Embryonic facial prominence (tissue), 1 donor: Measurements from ENCODE around the gene ECT2.
"Not testable (repeated sequence)": the region's sequence is repeated elsewhere in the genome, so short reads cannot be mapped to it uniquely, and the experiment has no call there.

Experiments used
- DNase-seq: peaks from one replicate; pipeline ENCODE4 v3.0.0-alpha.2; 2016; ENCODE audit errors: extremely low spot score

ECT2 gene, protein sequence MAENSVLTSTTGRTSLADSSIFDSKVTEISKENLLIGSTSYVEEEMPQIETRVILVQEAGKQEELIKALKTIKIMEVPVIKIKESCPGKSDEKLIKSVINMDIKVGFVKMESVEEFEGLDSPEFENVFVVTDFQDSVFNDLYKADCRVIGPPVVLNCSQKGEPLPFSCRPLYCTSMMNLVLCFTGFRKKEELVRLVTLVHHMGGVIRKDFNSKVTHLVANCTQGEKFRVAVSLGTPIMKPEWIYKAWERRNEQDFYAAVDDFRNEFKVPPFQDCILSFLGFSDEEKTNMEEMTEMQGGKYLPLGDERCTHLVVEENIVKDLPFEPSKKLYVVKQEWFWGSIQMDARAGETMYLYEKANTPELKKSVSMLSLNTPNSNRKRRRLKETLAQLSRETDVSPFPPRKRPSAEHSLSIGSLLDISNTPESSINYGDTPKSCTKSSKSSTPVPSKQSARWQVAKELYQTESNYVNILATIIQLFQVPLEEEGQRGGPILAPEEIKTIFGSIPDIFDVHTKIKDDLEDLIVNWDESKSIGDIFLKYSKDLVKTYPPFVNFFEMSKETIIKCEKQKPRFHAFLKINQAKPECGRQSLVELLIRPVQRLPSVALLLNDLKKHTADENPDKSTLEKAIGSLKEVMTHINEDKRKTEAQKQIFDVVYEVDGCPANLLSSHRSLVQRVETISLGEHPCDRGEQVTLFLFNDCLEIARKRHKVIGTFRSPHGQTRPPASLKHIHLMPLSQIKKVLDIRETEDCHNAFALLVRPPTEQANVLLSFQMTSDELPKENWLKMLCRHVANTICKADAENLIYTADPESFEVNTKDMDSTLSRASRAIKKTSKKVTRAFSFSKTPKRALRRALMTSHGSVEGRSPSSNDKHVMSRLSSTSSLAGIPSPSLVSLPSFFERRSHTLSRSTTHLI

DNA sequence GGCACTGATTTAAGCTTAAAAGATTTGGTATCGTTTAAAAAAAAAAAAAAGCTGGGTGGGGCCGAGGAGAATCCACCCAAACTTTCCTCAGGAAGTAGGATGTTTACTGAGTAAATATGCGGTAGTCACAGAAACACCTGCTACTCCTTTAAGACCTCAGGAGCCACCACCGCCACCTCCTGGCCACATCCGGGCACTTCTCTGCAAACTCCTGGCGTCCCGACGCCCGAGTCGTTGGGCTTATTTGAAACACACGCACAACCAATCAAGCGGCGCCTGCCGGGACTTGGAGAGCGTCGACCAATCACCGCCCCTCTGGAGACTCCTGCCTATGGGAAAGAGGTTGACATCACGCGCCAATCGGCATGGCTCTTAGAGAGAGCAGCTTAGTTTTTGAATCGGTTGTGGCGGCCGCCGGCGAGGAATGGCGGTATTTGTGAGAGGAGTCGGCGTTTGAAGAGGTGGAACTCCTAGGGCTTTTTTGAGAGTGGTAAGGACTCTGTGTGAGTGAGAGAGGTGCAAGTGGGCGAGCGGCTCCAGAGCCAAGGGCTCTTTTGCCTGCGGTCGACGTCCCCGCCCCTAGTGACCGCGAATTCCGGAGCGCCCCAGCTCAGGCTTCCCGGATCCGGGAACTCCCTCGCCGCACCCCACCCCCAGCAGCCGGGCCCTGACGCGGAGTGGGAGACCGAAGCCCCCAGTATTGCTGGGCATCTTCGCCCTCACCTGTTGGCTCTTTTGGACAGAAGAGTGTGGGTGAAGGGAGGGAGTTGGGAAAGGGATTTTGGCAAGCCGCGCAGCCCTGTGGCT, at the start of gene ECT2:
ECT2 (plus strand) TSS at position 359 of the 807 bp plus-strand sequence. CDS start 3,805 bp downstream, outside the sequence.
- peak; percentile 98 for DNase-seq

DNA sequence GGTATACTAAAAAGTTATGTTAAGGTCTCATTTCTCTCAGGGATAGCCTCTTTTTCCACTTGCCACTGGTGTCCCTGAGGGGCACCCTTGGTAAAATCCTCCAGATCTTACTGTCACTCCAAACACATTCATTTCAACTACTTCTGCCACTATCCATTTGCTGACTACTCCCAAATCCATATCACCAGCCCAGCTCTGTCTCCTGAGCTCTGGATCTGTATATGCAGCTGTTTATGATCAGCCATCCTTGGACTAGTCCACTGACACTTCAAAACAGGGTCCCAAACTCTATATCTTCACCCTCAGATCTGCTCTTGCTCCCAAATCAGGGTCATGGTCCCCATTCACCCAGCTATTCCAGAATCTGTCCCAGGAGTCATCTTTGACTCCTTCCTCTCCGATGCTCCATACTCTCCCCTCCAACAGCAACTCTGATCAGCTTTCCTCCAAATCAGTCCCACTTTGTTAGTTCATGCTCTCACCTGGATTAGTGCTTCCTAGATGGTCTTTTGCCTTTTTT, 49.5 kb upstream of the ECT2 start:
- DNase-seq, result no peak

DNA sequence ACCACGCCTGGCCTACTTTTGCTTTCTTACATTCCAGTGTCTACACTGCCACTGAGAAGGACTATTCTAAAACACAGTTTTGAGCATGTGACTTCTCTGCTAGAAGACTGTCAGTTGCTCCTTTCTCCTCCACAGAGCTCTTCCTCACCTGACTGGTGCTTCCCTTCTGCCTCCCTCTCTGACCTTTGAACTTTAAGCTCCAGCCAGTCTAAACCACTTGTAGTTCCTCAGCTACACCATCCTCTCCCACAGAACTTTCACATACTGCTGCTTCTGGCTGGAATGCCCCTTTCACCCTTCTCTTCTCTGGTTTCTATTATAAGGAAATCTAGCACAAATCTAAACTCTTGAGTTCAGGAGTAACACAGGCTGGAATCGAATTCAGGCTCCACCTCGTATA, 48.8 kb upstream of the ECT2 start:
- no peak for DNase-seq

DNA sequence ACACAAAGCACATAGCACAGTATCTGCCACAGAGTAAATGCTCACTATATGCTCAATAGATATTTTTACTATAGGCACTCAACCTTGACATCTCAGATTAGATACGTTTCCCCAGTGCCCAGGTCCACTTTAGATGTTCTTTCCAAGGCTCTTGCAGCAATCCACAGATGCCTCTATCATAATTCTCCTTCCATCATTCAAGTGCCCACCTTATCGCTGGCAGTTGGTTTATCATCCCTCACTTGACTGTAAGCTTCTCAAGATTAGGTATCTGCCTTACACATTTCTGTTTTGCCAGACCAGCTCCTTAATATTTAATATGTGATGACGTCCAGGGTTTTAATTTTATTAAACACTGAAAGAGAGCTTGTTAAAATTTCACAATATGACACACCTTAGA, 48.3 kb upstream of the ECT2 start:
- DNase-seq, result no peak

DNA sequence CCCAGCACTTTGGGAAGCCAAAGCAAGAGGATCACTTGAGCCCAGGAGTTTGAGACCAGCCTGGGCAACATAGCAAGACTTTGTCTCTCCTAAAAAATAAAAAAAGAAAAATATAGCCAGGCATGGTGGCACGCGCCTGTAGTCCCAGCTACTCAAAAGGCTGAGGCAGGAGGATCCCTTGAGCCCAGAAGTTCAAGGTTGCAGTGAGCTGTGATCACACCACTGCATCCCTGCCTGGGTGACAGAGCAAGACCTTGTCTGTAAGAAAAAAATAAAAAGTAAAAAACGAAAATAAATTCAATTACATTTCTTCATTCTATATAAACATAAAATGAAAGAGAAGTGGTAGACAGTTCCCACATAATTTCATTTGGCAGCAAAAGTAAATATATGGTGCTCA, 47.8 kb upstream of the ECT2 start:
- not testable (repeated sequence) for DNase-seq

DNA sequence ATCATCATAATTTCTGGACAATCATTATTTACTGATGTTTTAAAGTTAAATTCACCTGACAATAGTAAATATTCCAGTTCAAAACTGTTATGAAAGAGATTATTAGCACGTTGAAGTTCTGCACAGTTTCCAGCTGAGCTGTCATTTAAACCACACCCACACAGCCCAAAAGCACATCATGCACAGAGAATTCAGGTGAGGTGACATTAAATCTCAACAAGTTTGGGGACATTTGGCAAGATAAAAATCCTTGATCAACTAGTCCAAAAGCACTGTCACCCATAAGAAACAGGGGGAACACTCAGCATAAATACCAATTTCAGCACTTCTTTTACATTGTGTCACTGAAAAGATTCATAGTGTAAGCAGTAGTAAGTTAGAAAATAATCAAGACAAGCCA, 46.5 kb upstream of the ECT2 start:
- no peak for DNase-seq

DNA sequence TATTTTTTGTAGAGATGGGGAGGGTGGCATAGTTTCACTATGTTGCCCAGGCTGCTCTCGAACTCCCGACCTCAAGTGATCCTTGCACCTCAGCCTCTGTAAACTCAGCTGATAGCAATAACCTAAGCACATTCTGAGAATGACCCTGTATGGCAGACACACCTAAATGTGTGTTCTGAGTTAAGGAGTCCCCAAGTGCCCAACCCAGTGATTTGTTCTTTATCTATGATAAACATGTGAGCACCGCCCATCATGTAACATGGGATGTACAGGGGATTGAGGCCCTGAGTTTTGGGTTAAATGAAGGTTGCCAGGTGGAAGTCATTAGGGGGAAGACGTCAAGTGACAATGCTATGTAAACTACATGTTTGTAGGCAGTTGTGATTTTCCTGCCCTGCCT, 45.4 kb upstream of the ECT2 start:
- DNase-seq, result no peak

DNA sequence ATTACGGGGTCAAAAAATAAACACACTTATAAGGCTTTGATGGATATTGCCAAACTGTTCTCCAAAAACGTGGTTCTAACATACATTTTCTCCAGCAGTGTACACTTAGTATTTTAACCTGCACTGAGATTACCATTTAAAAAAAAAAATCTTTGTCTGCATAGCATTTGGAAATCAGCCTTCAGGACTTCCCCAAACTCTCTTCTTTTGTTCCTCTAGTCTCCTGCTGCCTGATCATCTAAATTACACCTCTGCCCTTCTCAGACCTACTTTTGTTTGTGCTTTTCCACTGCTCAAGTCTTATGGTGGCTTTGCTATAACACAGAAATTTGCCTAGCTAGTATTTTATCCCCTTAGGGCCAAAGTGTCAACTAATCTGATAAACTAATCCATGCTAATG, 43.5 kb upstream of the ECT2 start:
- no peak for DNase-seq

DNA sequence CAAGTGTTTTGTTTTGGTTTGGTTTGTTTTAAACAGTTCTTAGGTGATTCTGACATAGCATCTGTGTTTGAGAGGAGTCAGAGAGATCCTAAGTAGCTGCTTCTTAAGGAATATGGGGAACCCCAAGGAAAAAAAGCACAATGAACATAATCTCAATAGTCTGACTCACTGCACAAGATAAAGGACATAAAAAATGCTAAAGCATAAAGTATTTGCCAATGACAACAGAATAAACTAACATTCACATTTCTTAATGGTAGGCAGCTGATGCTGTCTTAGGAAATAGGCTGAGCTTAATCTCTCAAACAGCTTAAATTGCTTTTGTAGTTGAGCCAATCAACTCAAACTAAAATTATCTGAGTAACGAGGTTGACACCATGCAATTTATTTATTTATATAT, 42.6 kb upstream of the ECT2 start:
- DNase-seq, result no peak

DNA sequence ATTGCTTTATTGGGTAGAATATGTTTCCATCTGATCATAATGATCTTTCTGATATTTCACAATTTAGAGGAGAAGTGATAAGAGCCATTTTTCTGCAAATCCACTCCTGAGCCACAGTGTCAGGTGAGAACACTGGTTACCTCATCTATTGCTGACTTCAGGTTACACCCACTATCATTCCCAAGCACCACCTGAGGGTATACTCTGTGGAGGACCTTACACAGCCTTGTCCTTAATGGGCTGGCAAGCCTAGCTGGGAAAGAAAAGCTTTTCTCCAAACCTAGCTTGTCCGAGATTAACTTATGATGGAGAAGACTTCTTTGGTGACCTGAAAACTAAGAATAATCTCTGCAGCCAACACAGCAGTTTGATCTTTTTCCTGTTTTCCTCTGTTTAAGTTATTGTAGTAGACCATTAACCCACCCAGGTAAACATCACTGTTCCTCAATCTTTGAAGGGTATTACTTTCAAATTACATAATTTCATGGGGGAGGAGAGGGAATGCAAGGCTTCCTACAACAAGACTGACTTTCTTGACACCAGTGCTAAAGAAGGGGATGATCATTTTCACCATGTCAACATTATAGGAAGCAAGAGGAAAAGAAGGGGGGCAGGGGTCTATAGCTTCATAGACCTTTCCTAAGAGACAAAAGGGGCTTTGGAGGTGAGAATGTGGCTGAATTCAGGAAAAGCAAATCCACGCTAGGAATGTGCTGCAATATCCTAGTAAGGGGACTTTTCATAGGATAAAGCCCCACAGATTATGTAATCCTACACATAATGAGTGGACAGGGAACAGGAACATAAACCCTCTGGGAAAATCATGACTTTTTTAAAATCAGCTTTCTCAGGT, 41.4 kb upstream of the ECT2 start:
- no peak for DNase-seq

DNA sequence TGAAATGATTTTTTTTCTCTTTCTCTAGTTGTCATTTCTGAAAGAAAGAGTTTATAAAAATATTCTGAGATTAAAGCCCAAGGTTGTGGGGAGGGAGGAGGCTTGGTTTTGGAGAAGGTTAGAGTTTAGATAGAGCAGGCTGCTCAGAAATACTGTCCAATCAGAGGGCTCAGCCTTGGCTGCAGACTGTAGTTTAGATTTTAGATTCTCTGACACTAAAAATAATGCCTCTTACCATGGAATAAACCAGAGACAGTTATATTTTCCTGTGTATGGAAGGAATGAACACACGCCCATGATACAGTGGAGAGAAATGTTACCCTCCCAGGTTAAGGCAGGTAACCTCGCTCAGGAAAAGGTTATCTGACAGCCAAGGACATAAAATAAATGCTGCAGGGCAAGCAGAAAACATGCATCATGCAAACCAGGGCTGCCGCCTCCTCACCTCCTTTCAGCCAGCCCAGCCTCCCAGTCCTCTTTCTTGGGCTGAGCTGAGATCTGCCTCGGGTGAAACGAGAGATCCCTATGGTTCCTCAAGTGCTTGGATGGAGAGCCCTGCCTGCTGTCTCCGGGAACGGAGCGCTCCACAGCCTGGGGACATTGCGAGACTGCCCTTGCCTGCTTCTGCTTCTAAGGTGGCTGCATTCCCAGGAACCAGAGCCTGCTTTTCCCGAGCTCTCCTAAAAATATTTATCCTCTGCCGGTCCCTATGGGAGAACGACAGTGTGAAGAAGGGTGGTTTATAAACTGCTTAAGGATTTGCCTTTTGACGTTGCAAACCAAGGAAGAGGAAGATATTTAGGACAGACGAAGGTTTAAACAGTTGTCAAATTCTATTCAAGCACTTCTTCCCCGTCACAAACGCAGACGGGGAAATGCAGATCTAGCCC, 40.5 kb upstream of the ECT2 start:
- no peak for DNase-seq

DNA sequence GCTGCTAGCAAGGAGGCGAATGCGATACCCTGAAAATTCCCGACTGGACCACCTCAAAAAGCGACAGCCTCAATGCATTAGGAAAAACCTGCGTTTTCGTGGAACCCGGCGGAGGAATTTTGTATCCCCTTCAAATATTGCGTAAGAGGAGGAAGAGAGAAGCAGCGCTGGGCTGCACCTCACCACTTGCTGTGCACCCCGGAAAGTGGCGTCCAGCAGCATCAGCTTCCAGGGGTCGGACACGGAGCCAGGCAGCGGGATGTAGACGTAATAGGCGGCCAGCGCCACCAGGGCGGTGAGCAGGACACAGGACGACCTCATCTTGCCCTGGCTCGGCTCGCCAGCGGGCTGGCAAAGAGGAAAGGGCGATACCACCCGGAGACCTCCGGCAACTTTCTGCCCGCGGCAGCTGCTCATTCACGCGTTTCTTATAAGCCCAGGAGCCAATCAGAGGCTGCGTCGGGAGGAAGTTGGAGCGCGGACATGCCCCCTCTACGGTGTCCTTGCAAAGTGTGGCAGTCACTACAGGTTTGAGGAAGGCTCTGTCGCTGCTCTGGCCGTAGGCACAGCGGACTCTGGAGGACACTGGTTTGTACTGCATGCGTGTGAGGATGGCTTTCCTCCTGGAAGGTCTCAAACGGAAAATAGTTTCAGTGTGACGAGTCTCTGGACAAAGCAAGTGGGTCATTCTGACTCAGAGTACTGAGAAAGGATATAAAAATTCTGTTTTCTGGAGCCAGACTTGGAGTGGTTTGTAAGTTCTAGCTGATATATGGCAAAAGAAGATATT, 39.7 kb upstream of the ECT2 start, which contains the start of gene NCEH1:
NCEH1 (minus strand) TSS at position 404 of the 790 bp plus-strand sequence; CDS start at position 321, 83 bp downstream.
- DNase-seq, result peak; percentile 77

DNA sequence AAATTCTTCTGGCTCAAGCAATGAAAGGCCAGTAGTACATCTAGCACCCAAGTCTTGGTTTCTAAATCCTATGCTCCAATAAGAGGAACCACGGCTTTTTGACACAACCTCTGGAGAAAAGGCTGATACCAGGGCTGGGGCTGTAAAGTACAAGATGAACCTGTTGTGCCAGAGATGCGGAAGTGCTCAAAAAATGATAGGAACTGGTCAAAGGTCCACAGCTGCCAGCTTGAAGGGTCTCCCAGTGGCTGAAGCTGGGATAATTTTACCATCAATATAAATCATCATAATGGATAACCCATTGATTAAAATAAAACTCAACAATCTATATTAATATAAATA, 39.1 kb upstream of the ECT2 start:
- DNase-seq, result no peak

DNA sequence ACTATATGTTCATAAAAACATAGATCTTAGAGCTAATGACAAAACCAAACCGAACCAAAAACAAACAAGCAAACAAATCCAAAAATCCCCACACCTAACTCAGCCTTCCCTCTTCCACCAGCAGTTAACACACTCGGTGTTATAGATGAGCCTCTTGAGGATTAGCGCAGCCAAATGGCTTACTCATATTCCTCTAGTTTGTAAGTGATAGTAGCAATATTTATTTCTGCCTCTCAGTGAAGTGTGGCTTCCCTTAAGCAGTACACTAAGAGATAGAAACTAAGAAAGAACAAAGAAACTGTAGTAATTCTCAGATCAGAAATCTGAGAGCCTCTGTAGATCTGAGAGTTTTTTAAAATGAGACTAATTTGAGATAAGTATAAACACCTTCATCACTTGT, 37.2 kb upstream of the ECT2 start:
- DNase-seq, result no peak

DNA sequence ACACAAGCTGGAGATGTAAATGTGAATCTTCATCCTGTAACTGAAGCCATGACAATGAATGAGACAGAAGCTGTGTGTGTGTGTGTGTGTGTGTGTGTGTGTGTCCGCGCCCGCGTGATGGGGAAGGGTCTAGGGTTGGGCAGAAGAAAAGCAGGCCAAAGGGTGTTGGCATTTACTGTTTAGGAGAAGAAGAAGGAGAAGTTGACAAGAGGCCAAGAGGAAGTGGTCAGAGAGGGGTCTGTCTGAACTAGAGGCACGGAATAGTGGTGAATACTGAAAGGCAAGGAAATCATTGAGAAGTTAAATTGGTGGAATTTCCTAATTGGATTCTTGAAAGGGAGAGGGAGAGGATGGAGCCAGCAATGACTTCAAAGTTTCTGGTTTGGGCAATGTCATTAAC, 34.0 kb upstream of the ECT2 start:
- DNase-seq, result no peak

DNA sequence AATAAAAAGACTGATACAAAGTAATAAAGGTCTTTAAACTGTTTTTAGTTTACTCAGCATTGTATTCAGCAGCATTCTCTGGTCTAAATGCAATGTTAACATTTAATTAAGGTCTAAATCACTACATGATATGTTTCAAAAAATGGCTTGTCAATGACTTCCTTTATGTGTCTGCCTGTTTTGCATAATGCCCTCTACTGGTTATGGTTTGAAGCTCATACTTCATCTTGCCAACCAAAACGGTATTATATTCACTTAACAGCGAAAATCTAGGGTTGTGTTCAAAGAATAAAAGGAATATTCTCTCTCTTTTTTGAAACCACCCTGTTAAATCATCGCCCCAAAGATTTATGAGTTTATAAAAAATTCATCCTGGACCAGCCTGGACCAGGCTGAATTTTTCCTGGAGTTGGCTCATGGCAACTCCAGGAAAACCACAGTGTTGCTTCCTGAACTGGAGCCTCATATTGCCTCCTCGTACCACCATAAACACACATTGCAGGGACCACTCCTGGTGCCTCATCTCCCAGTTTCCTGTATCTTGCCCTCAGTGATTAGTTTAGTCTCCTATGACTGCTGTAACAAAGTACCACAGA, 32.9 kb upstream of the ECT2 start:
- no peak for DNase-seq

DNA sequence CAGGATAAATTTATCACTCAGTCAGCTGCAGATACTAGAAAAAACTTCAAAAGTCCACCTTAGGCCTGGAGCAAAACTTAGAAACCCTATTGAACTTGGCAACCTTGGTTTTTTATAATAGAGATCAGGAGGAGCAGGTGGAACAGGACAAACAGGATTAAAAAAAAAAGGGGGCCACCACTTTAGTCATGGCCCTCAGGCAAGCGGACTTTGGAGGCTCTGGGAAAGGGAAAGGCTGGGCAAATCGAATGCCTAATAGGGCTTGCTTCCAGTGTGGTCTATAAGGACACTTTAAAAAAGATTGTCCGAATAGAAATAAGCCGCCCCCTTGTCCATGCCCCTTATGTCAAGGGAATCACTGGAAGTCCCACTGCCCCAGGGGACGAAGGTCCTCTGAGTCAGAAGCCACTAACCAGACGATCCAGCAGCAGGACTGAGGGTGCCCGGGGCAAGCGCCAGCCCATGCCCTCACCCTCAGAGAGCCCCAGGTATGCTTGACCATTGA, 27.9 kb upstream of the ECT2 start:
- DNase-seq, result not testable (repeated sequence)

DNA sequence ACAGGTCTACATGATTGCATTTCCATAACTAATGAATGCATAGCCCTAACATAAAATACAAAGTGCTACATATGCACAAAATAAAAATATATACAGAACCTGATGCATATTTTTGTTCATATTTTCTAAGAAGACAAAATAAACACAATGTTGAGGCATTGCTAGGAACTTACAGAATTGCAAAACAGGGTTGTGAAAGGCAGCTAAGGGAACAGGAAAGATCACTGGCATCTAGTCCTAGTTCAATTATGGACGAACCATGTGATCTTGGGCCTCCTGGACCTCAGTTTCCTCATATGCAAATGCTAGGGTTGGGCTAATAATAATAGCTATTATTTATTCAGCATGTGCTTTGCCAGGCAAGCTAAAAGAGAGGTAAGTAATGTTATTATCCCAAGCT, 24.1 kb upstream of the ECT2 start:
- DNase-seq, result no peak
